SU-DHL-6 (cell line): ENCODE measurements around the gene UBA6.

ENCODE experiments used
- H2AFZ ChIP-seq: fragments of 200-600 bp; sonication (generic); 2 replicates; pipeline ENCODE4 v1.6.1; 2014; ENCODE audit warnings: low read depth, mild to moderate bottlenecking, moderate library complexity, mixed read lengths, antibody characterized with exemption, low read length; ENCODE audit not compliant: severe bottlenecking
- H3F3A ChIP-seq: fragments of 200-600 bp; shearing (Covaris generic); 2 replicates; pipeline ENCODE4 v1.6.0; 2016; ENCODE audit warnings: antibody characterized with exemption, mild to moderate bottlenecking; ENCODE audit not compliant: insufficient read depth
- H3K27ac ChIP-seq: fragments of 200-600 bp; sonication (generic); 2 replicates; pipeline ENCODE4 v1.5.1; 2016; ENCODE audit warnings: low read depth, mild to moderate bottlenecking, low read length, moderate library complexity, mixed read lengths
- H3K27me3 ChIP-seq: fragments of 200-600 bp; sonication (generic), shearing (Covaris generic); 2 replicates; pipeline ENCODE4 v1.6.0; 2014; ENCODE audit warnings: mild to moderate bottlenecking, low read length
- H3K36me3 ChIP-seq: fragments of 200-600 bp; sonication (generic); 2 replicates; pipeline ENCODE4 v1.6.1; 2014; ENCODE audit warnings: mild to moderate bottlenecking, low read length, mixed read lengths
- H3K4me2 ChIP-seq: fragments of 300-600, 200-600 bp; shearing (Covaris generic), sonication (generic); 2 replicates; pipeline ENCODE4 v1.6.0; 2014; ENCODE audit warnings: low read length, low read depth, mild to moderate bottlenecking; ENCODE audit not compliant: poor library complexity, severe bottlenecking
- H3K4me3 ChIP-seq: fragments of 200-600 bp; sonication (generic); 2 replicates; pipeline ENCODE4 v1.5.1; 2014; ENCODE audit warnings: antibody characterized with exemption, low read length, mild to moderate bottlenecking, mixed read lengths; ENCODE audit not compliant: insufficient read depth, poor library complexity, severe bottlenecking
- H3K79me2 ChIP-seq: fragments of 200-600 bp; sonication (generic); 2 replicates; pipeline ENCODE4 v1.6.1; 2014; ENCODE audit warnings: mild to moderate bottlenecking, low read length, moderate library complexity; ENCODE audit not compliant: insufficient read depth
- H3K9ac ChIP-seq: fragments of 200-600 bp; sonication (generic); 2 replicates; pipeline ENCODE4 v1.7.0; 2014; ENCODE audit warnings: mild to moderate bottlenecking, low read length
- H3K9me2 ChIP-seq: fragments of 200-600 bp; sonication (generic); replicated peaks from 2 replicates; pipeline ENCODE4 v1.6.1; 2014; ENCODE audit warnings: low read length; ENCODE audit not compliant: insufficient read depth
- H3K9me3 ChIP-seq: fragments of 200-600 bp; sonication (generic); 2 replicates; pipeline ENCODE4 v1.6.1; 2014; ENCODE audit warnings: low read length, mixed read lengths; ENCODE audit not compliant: insufficient read depth
- H4K20me1 ChIP-seq: fragments of 200-600 bp; sonication (generic); 2 replicates; pipeline ENCODE4 v1.6.1; 2014; ENCODE audit warnings: low read depth, mild to moderate bottlenecking, antibody characterized with exemption, low read length, moderate library complexity, mixed read lengths
- EZH2phosphoT487 ChIP-seq: fragments of 200-600 bp; sonication (generic), shearing (Covaris generic); conservative IDR thresholded peaks from 2 replicates; pipeline ENCODE4 v1.6.1; 2018; ENCODE audit warnings: mild to moderate bottlenecking, antibody characterized with exemption, low read length, moderate library complexity, mixed read lengths
- TF ChIP-seq, protein P1 (sequence below): fragments of 200-600 bp; sonication (generic); IDR thresholded peaks from one replicate; pipeline ENCODE4 v1.5.1; 2017; ENCODE audit warnings: antibody characterized with exemption, mild to moderate bottlenecking, low read length, moderate library complexity; ENCODE audit not compliant: insufficient read depth, poor library complexity, severe bottlenecking

UBA6 gene

GRCh38 chr4:67674098-67674497 is 26.9 kb downstream of the UBA6 start:
- H3K27me3 ChIP-seq, result no peaks in the 10 kb centered on the region
- no peaks in the 10 kb centered on the region for H3K79me2 ChIP-seq
- H3K27ac ChIP-seq, result no peak overlapping the region
- no peaks in the 10 kb centered on the region for H4K20me1 ChIP-seq
- no peak overlapping the region for H2AFZ ChIP-seq
- no peak overlapping the region for H3K4me3 ChIP-seq
- no peak overlapping the region for H3K4me2 ChIP-seq
- H3K36me3 ChIP-seq, result peaks cover 15% of the 10 kb centered on the region
- TF ChIP-seq, protein P1, sequence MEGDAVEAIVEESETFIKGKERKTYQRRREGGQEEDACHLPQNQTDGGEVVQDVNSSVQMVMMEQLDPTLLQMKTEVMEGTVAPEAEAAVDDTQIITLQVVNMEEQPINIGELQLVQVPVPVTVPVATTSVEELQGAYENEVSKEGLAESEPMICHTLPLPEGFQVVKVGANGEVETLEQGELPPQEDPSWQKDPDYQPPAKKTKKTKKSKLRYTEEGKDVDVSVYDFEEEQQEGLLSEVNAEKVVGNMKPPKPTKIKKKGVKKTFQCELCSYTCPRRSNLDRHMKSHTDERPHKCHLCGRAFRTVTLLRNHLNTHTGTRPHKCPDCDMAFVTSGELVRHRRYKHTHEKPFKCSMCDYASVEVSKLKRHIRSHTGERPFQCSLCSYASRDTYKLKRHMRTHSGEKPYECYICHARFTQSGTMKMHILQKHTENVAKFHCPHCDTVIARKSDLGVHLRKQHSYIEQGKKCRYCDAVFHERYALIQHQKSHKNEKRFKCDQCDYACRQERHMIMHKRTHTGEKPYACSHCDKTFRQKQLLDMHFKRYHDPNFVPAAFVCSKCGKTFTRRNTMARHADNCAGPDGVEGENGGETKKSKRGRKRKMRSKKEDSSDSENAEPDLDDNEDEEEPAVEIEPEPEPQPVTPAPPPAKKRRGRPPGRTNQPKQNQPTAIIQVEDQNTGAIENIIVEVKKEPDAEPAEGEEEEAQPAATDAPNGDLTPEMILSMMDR, result no peak
- TF ChIP-seq EZH2phosphoT487, result no peak
- H3K9me3 ChIP-seq, result no peaks in the 10 kb centered on the region
- H3F3A ChIP-seq, result no peaks in the 10 kb centered on the region; the same call in 1 of the 2 replicates
- H3K9ac ChIP-seq, result no peak overlapping the region
- H3K9me2 ChIP-seq, result no peaks in the 10 kb centered on the region

- Histone ChIP-seq H2AFZ (no peak overlapping the region), H3K36me3 (peaks cover 23% of the 10 kb centered on the region; the same call in 1 of the 2 replicates), H3K79me2 (no peaks in the 10 kb centered on the region), H3F3A (no peaks in the 10 kb centered on the region; the same call in 1 of the 2 replicates), H4K20me1 (no peaks in the 10 kb centered on the region), H3K9ac (no peak overlapping the region), H3K4me3 (no peak overlapping the region), H3K27me3 (no peaks in the 10 kb centered on the region), H3K4me2 (no peak overlapping the region), H3K9me3 (no peaks in the 10 kb centered on the region), H3K27ac (no peak overlapping the region), H3K9me2 (no peaks in the 10 kb centered on the region)
- TF ChIP-seq EZH2phosphoT487, result no peak
- TF ChIP-seq, protein P1, result no peak
Observed at GRCh38 chr4:67668315-67668714, 32.6 kb downstream of the UBA6 start.

GRCh38 chr4:67660418-67660817 is 40.5 kb downstream of the UBA6 start:
- Histone ChIP-seq H3K27me3 (no peaks in the 10 kb centered on the region), H3K36me3 (peaks cover 43% of the 10 kb centered on the region), H4K20me1 (no peaks in the 10 kb centered on the region), H2AFZ (no peak overlapping the region), H3K9me3 (no peaks in the 10 kb centered on the region; the same call in 1 of the 2 replicates), H3K9ac (no peak overlapping the region), H3K4me2 (no peak overlapping the region), H3K4me3 (no peak overlapping the region), H3K79me2 (no peaks in the 10 kb centered on the region), H3K27ac (no peak overlapping the region), H3K9me2 (no peaks in the 10 kb centered on the region), H3F3A (no peaks in the 10 kb centered on the region)
- TF ChIP-seq, protein P1, result no peak
- no peak for TF ChIP-seq EZH2phosphoT487

GRCh38 chr4:67659065-67659464 is 41.9 kb downstream of the UBA6 start:
- Histone ChIP-seq H3K36me3 (peaks cover 38% of the 10 kb centered on the region), H3K79me2 (no peaks in the 10 kb centered on the region), H3K27ac (no peak overlapping the region), H4K20me1 (no peaks in the 10 kb centered on the region), H3K4me3 (no peak overlapping the region), H2AFZ (no peak overlapping the region), H3F3A (no peaks in the 10 kb centered on the region), H3K4me2 (no peak overlapping the region), H3K27me3 (no peaks in the 10 kb centered on the region), H3K9me3 (no peaks in the 10 kb centered on the region; the same call in 1 of the 2 replicates), H3K9ac (no peak overlapping the region), H3K9me2 (no peaks in the 10 kb centered on the region)
- no peak for TF ChIP-seq EZH2phosphoT487
- TF ChIP-seq, protein P1, result no peak
